HG02943 (cell line): ENCODE data around the gene CYTH3.
"Not testable (repeated sequence)": the region's sequence is repeated elsewhere in the genome, so short reads cannot be mapped to it uniquely, and the experiment has no call there.

Experiments used
- ATAC-seq: cut with Tn5 transposase; IDR thresholded peaks from one replicate; pipeline ENCODE4 v1.9.1; 2021; ENCODE audit warnings: mild to moderate bottlenecking, low read depth, moderate library complexity; ENCODE audit not compliant: unreplicated experiment

CYTH3 gene

DNA sequence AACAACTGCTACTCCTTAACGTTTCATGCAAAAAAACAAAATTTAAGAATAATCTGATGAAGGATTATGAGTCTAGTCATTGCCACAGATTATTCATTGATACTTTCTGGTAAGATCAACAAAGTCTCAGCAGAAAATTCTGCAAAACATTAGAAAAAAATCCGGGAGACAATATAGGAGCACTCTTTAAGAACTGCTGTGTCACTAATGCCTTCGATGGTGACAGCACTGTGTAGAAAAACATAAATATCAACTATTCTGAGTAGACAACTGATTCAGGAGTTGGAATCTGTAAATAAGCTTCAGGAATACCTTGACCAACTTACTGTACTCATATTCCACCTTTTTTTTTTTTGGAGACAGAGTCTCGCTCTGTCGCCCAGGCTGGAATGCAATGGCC is 69.0 kb downstream of the CYTH3 start:
- no peak for ATAC-seq

GRCh38 chr7:6202117-6202516 is 70.3 kb downstream of the CYTH3 start:
- ATAC-seq: no peak

DNA sequence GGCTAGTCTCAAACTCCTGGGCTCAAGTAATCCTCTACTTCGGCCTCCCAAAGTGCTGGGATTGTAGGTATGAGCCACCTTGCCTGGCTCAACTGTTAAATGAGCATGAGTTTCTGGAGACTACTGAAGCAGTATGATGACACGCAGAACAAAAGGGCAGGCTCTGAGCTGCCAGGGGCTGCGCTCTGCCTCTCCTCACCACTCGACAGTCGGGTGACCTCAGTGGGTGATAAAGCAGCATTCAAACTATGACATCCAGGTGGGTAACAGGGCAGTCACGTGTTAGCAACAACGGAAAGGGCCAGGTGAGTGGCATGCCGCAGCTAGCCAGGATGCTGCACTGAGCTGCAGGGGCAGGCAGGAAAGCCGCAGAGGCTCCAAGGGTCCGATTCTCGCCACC is 71.5 kb downstream of the CYTH3 start:
- ATAC-seq: no peak

GRCh38 chr7:6198689-6199595 is 73.5 kb downstream of the CYTH3 start:
- ATAC-seq: no peak

GRCh38 chr7:6197801-6198551 is 74.4 kb downstream of the CYTH3 start:
- ATAC-seq: no peak

DNA sequence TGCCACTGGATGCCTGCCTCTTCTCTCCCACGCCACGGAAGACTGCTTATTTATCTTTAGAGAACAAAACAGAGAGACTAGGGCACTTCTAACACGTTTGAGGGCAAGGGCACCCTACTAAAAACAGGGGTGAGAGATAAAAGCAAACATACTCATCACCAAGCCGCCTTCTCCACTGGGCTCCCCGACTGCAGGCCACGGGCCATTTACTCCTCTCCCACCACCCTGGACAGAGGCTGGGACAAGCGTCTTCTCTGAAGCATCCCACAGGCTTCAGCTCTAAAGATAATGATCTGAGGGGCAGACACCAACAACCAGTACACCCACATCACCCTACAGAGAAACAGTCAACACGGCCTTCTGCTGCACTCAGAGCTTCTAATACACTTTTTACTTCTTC is 78.7 kb downstream of the CYTH3 start:
- no peak for ATAC-seq

DNA sequence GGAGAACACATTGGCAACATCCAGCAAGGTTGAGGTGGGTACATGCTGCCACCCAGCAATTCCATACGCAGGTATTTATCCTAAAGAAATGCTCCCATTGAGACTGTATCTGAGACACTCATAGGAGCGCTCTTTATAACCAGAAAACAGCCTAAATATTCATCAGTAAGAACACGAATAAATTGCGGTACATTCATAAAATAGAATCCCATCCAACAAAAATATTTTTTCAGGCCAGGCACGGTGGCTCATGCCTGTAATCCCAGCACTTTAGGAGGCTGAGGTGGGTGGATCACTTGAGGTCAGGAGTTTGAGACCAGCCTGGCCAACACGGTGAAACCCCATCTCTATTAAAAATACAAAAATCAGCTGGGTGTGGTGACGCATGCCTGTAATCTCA is 81.9 kb downstream of the CYTH3 start:
- ATAC-seq: not testable (repeated sequence)

GRCh38 chr7:6188389-6188788 is 84.0 kb downstream of the CYTH3 start:
- ATAC-seq: no peak

DNA sequence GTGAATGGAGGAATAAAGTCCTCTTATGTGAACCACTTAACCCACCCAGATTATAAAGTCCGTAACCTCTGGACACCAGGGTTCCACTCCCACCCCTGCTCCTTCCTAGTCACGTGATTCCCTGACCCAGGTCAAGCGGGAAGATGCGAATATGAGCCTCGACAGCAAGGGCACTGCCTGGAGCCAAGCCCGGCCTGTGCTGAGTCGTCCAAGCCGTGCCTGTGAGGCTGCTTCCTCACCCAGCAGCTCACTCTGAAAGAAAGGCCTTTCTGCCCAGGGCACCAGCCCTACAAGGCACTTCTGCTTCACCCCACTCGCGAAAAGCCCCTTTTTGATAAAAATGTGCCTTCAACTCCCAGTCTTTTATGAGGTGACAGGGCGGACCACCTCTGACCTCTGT is 85.8 kb downstream of the CYTH3 start:
- ATAC-seq: no peak

DNA sequence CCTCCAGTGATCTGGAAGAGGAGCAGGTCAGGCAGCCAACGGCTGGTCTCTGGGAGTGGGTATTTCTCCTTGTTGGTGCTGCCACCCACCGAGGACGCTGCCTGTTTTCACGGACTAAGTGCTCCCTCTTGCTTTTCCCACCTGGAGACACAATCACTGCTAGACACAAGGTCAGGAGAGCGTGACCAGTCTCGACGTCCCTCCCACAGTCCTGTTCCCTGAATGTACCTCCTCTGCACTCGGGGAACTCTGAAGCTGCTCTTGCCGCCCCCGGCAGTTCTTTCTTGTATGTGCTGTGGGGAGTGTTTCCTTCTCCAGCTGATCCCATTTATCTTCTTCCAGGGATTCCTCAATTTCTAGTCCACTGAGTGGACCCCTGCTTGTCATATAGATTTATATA is 89.4 kb downstream of the CYTH3 start:
- ATAC-seq: no peak

- no peak for ATAC-seq
Measured at GRCh38 chr7:6181136-6181535, 91.3 kb downstream of the CYTH3 start.

- ATAC-seq: no peak
Measured at GRCh38 chr7:6180344-6180725, 92.1 kb downstream of the CYTH3 start.

DNA sequence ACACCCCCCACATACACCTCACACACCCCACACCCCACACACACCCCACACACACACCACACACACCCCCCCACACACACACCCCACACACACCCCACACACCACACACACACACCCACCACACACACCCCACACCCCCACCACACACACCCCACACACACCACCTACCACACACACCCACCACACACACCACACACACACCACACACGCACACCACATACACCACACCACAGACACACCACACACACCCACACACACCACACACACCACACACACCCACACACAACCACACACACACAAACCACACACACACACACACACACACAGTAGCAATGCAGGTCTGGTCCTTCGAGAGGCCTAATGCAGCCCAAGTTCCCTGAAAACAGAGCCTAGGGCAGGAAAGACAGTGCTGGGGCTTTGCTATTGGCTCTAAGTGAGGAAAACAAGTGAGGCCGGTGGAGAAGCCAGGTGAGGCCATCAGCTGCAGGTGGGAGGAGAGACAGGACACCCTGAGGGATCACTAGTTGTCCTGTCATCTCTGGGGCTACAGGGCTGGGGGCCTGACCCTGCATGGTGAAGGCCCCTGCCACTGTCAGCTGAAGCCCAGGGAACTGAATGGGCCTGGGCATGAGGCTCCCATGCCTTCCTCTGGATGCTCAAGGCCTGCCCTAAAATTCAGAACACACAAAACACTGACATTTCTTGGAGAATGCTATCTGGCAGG is 92.6 kb downstream of the CYTH3 start:
- ATAC-seq: no peak

GRCh38 chr7:6178298-6179029 is 94.0 kb downstream of the CYTH3 start:
- ATAC-seq: no peak

DNA sequence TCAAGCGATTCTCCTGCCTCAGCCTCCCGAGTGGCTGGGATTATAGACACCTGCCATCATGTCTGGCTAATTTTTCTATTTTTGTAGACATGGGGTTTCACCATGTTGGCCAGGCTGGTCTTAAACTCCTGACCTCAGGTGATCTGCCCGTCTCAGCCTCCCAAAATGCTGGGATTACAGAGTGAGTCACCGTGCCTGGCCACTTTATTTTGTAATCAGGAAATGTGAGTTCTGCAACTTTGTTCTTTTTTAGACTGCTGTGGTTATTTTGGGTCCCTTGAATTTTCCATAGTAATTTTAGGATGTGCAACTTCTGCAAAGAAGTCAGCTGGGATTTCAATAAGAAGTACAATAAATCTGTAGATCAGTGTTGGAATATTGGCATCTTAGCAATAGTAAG is 96.8 kb downstream of the CYTH3 start:
- no peak for ATAC-seq

- ATAC-seq: no peak
Measured at GRCh38 chr7:6172910-6173295, 99.5 kb downstream of the CYTH3 start.

- no peak for ATAC-seq
Measured at GRCh38 chr7:6172224-6172909, 100.1 kb downstream of the CYTH3 start.

DNA sequence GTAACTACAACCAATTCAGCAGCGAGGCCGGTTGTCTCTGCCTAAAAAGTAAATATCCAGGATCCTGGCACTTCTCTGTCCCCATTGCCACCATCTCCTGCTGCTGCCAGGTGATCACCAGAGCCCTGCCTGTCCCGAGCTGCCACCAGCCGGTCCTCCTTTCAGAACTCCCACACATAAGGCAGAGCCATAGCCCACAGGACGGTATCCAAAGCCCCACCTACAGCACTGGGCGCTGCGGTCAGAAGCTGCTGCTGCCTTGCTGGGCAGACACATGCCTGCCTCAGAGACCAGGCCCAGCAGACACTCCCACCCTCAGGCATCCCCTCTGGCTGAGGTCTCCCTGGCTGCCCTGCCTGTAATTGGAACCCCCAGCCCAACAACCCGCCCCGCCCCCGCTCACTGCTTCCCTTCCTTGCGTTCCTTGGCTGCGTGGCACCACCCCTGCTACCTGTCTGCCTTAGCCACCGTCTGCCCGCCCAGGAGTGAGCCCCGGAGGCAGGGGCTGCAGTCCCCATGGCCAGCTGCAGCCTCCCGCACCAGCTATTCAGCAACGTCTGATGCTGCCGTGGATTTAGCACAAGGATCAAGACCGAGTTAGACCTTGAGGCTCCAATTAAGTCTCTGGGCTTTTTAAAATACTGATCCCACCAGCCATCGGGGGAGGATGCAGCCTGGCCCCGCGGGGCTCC is 100.7 kb downstream of the CYTH3 start:
- no peak for ATAC-seq
